ENCODE measurements around the gene NAAA.
"Not testable (repeated sequence)": the region's sequence is repeated elsewhere in the genome, so short reads cannot be mapped to it uniquely, and the experiment has no call there.

DNA sequence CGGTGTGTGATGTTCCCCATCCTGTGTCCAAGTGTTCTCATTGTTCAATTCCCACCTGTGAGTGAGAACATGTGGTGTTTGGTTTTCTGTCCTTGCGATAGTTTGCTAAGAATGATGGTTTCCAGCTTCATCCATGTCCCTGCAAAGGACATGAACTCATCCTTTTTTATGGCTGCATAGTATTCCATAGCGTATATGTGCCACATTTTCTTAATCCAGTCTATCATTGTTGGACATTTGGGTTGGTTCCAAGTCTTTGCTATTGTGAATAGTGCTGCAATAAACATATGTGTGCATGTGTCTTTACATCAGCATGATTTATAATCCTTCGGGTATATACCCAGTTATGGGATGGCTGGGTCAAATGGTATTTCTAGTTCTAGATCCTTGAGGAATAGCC lies 21.3 kb upstream of the NAAA start:
- TF ChIP-seq CSDC2 (CRISPR knock-in tag; IDR thresholded peaks at IDR 0.05); GLIS3 (CRISPR knock-in tag; IDR thresholded peaks at IDR 0.05); ZFP30 (CRISPR knock-in tag; IDR thresholded peaks at IDR 0.05); ZNF70 (CRISPR knock-in tag; IDR thresholded peaks at IDR 0.05); ZNF565 (CRISPR knock-in tag; conservative IDR thresholded peaks at IDR 0.05; ENCODE audit: low read depth): not testable (repeated sequence)
- TF ChIP-seq, protein P1, sequence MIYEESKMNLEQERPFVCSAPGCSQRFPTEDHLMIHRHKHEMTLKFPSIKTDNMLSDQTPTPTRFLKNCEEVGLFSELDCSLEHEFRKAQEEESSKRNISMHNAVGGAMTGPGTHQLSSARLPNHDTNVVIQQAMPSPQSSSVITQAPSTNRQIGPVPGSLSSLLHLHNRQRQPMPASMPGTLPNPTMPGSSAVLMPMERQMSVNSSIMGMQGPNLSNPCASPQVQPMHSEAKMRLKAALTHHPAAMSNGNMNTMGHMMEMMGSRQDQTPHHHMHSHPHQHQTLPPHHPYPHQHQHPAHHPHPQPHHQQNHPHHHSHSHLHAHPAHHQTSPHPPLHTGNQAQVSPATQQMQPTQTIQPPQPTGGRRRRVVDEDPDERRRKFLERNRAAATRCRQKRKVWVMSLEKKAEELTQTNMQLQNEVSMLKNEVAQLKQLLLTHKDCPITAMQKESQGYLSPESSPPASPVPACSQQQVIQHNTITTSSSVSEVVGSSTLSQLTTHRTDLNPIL (CRISPR knock-in tag; IDR thresholded peaks at IDR 0.05; ENCODE audit: low read depth): not testable (repeated sequence)
